Nephron (organoid): Measurements from ENCODE around the gene IQSEC1.

Experiments
- H3K27ac Mint-ChIP-seq, 3 experiments: 2 replicates each; pipeline ENCODE4 v1.8.0; 2020; ENCODE audit warnings: mixed read lengths in 3 of 3, mild to moderate bottlenecking in 2 of 3, moderate library complexity in 1 of 3
- H3K27me3 Mint-ChIP-seq: 2 replicates; pipeline ENCODE4 v1.8.0; 2021; ENCODE audit warnings: low read depth, mild to moderate bottlenecking, moderate library complexity, mixed read lengths
- H3K36me3 Mint-ChIP-seq: 2 replicates; pipeline ENCODE4 v1.8.0; 2020; ENCODE audit warnings: low read depth, mixed read lengths
- H3K4me1 Mint-ChIP-seq: 2 replicates; pipeline ENCODE4 v1.8.0; 2020; ENCODE audit warnings: mixed read lengths
- H3K4me3 Mint-ChIP-seq, 3 experiments: 2 replicates each; pipeline ENCODE4 v1.8.0; 2020; ENCODE audit warnings: mild to moderate bottlenecking in 3 of 3, mixed read lengths in 3 of 3, moderate library complexity in 2 of 3
- H3K9me3 Mint-ChIP-seq: 2 replicates; pipeline ENCODE4 v1.8.0; 2020; ENCODE audit warnings: mixed read lengths
- TF ChIP-seq, protein P1 (sequence below), 3 experiments: fragments of 200-600 bp; sonication (generic); IDR thresholded peaks; one replicate each; pipeline ENCODE4 v1.5.0; 2021; ENCODE audit warnings: antibody characterized with exemption in 3 of 3; ENCODE audit not compliant: unreplicated experiment in 3 of 3

Gene IQSEC1

DNA sequence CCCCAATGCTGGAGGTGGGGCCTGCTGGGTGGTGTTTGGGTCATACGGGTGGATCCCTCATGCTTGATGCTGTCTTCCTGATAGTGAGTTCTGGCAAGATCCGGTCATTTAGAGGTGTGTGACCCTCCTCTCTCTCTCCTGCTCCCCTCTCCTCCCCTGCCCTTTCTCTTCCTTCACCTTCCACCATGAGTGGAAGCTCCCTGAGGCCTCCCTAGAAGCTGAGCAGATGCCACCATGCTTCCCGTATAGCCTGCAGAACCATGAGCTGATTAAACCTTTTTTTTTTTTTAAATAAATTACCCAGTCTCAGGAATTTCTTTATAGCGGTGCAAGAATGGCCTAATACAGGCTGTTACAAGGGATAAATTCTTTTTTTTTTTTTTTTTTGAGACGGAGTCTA is 36.3 kb upstream of the IQSEC1 start:
- H3K4me1 Mint-ChIP-seq: peaks cover 5% of the 10 kb centered on the region
- no peak overlapping the region for H3K27ac Mint-ChIP-seq
- peaks cover 54% of the 10 kb centered on the region for H3K27me3 Mint-ChIP-seq
- H3K36me3 Mint-ChIP-seq: no peaks in the 10 kb centered on the region
- H3K9me3 Mint-ChIP-seq: no peaks in the 10 kb centered on the region
- H3K4me3 Mint-ChIP-seq: no peak overlapping the region
- TF ChIP-seq, protein P1, sequence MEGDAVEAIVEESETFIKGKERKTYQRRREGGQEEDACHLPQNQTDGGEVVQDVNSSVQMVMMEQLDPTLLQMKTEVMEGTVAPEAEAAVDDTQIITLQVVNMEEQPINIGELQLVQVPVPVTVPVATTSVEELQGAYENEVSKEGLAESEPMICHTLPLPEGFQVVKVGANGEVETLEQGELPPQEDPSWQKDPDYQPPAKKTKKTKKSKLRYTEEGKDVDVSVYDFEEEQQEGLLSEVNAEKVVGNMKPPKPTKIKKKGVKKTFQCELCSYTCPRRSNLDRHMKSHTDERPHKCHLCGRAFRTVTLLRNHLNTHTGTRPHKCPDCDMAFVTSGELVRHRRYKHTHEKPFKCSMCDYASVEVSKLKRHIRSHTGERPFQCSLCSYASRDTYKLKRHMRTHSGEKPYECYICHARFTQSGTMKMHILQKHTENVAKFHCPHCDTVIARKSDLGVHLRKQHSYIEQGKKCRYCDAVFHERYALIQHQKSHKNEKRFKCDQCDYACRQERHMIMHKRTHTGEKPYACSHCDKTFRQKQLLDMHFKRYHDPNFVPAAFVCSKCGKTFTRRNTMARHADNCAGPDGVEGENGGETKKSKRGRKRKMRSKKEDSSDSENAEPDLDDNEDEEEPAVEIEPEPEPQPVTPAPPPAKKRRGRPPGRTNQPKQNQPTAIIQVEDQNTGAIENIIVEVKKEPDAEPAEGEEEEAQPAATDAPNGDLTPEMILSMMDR (IDR thresholded peaks at IDR 0.05; ENCODE audit: unreplicated experiment in 3 of 3): no peak

GRCh38 chr3:13108861-13109260 is 35.6 kb upstream of the IQSEC1 start:
- H3K27me3 Mint-ChIP-seq: peaks cover 59% of the 10 kb centered on the region
- H3K4me3 Mint-ChIP-seq: no peak overlapping the region
- TF ChIP-seq, protein P1 (IDR thresholded peaks at IDR 0.05; ENCODE audit: unreplicated experiment in 3 of 3): no peak
- H3K27ac Mint-ChIP-seq: no peak overlapping the region
- no peaks in the 10 kb centered on the region for H3K36me3 Mint-ChIP-seq
- peaks cover 5% of the 10 kb centered on the region for H3K4me1 Mint-ChIP-seq
- H3K9me3 Mint-ChIP-seq: no peaks in the 10 kb centered on the region

- no peak overlapping the region for H3K27ac Mint-ChIP-seq
- H3K9me3 Mint-ChIP-seq: no peaks in the 10 kb centered on the region
- H3K36me3 Mint-ChIP-seq: no peaks in the 10 kb centered on the region
- no peak overlapping the region for H3K4me3 Mint-ChIP-seq
- TF ChIP-seq, protein P1 (IDR thresholded peaks at IDR 0.05; ENCODE audit: unreplicated experiment in 3 of 3): no peak
- peaks cover 5% of the 10 kb centered on the region for H3K4me1 Mint-ChIP-seq
- H3K27me3 Mint-ChIP-seq: peaks cover 54% of the 10 kb centered on the region
Observed at GRCh38 chr3:13107661-13108060, 34.4 kb upstream of the IQSEC1 start.

GRCh38 chr3:13106308-13107001 is 33.2 kb upstream of the IQSEC1 start:
- no peaks in the 10 kb centered on the region for H3K36me3 Mint-ChIP-seq
- TF ChIP-seq, protein P1 (IDR thresholded peaks at IDR 0.05; ENCODE audit: unreplicated experiment in 3 of 3): no peak
- no peak overlapping the region for H3K27ac Mint-ChIP-seq
- H3K9me3 Mint-ChIP-seq: no peaks in the 10 kb centered on the region
- H3K27me3 Mint-ChIP-seq: peaks cover 53% of the 10 kb centered on the region
- H3K4me3 Mint-ChIP-seq: no peak overlapping the region
- peaks cover 5% of the 10 kb centered on the region for H3K4me1 Mint-ChIP-seq

DNA sequence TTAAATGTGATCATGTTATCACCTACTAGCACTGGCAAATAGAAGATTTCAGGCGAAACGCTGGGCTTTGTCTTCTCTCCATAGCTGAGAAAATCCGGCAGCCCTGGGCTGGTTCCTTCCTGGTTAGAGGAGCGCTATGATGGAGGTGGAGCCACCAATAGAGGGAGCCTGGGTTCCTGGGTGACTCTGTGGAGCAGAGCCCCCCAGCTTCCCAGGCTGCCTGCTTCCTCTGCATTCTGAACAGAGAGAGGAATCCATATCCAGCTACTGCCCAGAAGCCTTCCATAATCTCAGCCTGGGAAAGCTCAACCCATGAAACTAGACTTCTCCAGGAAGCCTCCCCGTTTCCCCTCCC is 32.6 kb upstream of the IQSEC1 start:
- H3K4me3 Mint-ChIP-seq: no peak overlapping the region
- H3K27me3 Mint-ChIP-seq: peaks cover 59% of the 10 kb centered on the region
- no peaks in the 10 kb centered on the region for H3K9me3 Mint-ChIP-seq
- H3K4me1 Mint-ChIP-seq: peaks cover 4% of the 10 kb centered on the region
- H3K27ac Mint-ChIP-seq: no peak overlapping the region
- H3K36me3 Mint-ChIP-seq: no peaks in the 10 kb centered on the region
- TF ChIP-seq, protein P1 (IDR thresholded peaks at IDR 0.05; ENCODE audit: unreplicated experiment in 3 of 3): no peak

DNA sequence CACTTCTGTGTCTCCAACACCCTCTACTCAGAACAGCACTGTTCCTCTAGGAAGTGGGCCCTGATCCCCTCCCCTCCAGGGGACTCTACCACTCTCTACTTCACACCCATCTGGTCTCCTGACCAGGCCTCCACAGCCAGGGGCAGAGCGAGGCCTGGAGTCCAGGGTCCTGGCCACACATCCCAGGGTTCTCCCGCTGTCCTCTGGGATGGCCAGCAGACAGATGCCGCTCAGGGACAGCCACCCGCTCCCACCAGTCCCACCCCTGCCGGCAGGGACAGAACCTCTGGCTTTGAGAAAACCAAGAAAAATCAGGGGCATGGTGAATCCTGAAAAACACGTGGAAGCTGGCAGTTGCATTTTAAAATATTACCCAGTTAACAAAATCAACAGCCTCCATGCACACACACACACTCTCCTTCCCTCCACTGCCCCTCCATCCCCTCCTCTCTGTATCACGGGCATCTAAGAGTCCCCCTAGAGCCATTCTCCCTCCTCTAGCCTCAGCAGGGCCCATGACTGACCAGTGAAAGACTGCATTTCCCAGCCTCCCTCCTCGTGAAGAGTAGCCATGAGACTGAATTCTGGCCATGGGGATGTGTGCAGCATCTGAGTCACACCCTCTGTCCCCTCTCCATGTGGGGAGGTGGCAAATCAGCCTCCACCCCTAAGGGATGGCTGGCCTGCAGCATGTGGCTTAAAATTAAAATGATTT is 32.1 kb upstream of the IQSEC1 start:
- H3K36me3 Mint-ChIP-seq: no peaks in the 10 kb centered on the region
- no peaks in the 10 kb centered on the region for H3K9me3 Mint-ChIP-seq
- peaks cover 55% of the 10 kb centered on the region for H3K27me3 Mint-ChIP-seq
- no peaks in the 10 kb centered on the region for H3K4me1 Mint-ChIP-seq
- TF ChIP-seq, protein P1 (IDR thresholded peaks at IDR 0.05; ENCODE audit: unreplicated experiment in 3 of 3): no peak
- no peak overlapping the region for H3K4me3 Mint-ChIP-seq
- H3K27ac Mint-ChIP-seq: no peak overlapping the region
